ENCODE results near the gene ZCWPW1.

ZCWPW1 gene

DNA sequence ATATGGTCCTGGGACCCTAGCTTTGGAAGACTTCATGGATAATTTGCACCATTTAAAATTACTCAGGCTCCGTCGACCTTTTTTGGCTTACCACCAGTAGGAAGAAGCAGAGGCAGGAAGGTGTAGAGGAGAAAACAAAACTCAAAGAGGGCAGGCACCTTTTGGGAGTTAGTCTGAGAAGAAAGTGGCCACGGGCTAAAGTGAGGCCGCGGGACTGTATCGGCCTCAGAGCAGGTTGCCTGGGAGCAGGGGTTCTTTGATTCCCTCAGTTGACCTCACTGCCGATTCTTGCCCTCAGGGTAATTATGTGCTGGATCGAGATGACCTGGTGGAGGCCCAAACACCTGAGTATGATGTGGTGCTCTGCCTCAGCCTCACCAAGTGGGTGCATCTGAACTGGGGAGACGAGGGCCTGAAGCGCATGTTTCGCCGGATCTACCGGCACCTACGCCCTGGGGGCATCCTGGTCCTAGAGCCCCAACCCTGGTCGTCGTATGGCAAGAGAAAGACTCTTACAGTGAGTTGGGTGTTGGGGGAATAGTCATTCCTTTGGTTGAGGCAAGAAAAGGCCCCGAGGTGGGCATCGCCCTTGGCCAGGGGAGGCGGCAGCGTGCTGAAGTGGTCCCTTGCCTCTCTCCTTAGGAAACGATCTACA, 4.2 kb upstream of the ZCWPW1 start:
- no peak for DNase-seq (ENCODE audit: low read depth in 2 of 2)

DNA sequence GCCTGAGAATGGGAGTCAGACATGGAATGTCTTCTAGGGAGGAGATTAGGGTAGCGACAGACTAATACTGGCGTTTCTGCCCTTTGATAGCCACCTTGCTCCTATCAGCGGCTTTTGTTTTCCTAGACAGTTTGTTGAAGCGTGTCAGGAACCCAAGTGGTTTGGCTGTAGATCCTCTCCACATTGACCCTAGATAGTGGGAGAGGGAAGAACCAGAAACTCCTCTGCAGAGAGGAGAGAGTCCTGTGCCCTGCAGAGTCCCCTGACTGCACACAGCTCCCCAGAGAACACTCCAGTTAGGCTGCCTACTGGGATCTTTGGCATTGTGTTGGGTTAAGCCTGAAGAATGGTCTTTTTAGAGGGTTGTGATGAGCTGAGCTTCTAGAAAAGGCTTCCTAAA, 3.5 kb upstream of the ZCWPW1 start:
- DNase-seq (ENCODE audit: low read depth in 2 of 2): no peak

DNA sequence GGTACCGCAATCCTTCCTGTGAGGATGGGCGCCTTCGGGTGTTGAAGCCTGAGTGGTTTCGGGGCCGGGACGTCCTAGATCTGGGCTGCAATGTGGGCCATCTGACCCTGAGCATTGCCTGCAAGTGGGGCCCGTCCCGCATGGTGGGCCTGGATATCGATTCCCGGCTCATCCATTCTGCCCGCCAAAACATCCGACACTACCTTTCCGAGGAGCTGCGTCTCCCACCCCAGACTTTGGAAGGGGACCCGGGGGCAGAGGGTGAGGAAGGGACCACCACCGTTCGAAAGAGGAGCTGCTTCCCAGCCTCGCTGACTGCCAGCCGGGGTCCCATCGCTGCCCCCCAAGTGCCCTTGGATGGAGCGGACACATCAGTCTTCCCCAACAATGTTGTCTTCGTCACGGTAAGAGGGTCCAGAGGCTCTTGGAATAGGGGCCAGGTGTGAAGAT, 2.8 kb upstream of the ZCWPW1 start:
- DNase-seq (ENCODE audit: low read depth in 2 of 2): no peak

DNA sequence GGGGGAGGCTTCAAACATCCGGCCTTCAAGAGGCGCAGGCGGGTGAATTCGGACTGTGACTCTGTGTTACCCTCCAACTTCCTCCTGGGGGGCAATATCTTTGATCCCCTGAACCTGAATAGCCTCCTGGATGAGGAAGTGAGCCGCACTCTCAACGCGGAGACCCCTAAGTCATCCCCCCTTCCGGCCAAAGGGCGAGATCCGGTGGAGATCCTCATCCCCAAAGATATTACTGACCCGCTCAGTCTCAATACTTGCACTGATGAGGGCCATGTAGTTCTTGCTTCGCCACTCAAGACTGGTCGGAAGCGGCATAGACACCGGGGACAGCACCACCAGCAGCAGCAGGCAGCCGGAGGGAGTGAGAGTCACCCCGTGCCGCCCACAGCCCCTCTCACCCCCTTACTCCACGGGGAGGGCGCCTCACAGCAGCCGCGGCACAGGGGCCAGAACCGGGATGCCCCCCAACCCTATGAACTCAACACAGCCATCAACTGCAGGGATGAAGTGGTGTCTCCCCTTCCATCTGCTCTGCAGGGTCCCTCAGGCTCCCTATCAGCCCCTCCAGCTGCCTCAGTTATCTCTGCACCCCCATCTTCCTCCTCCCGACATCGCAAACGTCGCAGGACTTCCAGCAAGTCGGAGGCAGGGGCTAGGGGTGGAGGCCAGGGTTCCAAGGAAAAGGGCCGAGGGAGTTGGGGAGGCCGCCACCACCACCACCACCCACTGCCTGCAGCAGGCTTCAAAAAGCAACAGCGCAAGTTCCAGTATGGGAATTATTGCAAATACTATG, 2.2 kb upstream of the ZCWPW1 start:
- DNase-seq (ENCODE audit: low read depth in 2 of 2): peak in 1 of 2 donors; percentile 35

DNA sequence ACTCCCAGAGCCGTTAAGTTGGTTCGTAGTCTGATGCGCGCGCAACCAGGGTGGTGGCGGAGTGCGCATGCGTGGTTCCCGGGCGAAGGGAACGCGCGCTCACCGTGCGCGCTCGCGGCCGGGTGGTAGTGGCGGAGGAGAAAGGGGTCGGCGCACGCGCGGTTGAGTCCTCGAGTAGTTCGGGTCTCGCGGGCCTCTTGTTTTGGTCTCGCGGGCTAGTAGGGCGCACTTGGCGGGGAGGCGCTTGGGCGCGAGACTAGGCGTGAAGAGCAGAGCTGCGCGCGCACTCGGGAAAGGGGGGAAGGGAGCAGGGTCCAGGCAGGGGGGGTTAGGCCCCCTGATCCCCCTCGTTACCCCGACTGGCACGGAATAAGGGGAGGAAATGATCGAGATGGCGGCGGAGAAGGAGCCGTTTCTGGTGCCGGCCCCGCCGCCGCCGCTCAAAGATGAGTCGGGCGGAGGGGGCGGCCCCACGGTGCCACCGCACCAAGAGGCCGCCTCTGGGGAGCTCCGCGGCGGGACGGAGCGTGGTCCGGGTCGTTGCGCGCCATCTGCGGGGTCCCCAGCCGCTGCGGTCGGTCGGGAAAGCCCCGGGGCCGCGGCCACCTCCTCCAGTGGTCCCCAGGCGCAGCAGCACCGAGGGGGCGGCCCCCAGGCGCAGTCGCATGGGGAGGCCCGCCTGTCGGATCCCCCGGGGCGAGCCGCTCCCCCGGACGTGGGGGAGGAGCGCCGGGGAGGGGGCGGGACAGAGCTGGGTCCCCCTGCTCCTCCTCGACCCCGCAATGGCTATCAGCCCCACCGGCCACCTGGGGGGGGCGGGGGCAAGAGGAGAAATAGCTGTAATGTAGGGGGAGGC, 1.4 kb upstream of the ZCWPW1 start, which contains the start of gene MEPCE:
MEPCE (plus strand) TSS at position 195 of the 856 bp plus-strand sequence; CDS start at position 383, 188 bp downstream.
- DNase-seq (ENCODE audit: low read depth in 2 of 2): peak; percentile 97 to 98

DNA sequence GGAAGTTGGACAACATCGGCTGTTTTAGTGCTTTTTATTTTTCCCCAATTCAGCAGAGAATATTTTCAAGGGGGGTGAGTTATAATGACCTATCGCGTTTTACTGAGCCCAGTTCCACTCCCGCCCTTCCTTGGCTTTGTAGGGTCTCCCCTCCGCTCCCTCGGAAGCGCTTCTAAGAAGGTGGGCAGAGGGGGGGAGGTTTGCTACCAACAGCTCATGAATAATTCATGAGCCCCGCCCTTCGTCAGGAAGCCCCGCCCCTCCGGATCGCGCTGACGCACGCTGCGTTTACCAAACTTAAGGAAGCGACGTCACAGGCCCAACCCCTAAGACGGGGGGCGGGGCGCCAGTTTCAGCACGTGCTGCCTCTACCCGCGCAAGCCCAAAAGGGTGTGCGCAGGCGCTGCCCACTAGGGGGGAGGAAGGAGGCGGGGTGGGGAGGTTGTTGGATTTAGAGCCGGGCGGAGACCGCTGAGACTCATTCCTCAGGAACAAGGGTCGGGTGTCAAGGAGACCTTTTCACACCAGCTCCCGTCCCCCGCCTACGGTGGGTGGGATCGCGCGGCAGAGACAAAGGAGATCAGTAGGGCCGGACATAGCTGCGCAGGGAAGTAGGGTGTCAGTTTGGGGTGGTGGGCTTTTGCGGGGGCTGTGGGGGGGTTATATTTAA, 599 bp upstream of the ZCWPW1 start:
- DNase-seq (ENCODE audit: low read depth in 2 of 2): peak; percentile 100

DNA sequence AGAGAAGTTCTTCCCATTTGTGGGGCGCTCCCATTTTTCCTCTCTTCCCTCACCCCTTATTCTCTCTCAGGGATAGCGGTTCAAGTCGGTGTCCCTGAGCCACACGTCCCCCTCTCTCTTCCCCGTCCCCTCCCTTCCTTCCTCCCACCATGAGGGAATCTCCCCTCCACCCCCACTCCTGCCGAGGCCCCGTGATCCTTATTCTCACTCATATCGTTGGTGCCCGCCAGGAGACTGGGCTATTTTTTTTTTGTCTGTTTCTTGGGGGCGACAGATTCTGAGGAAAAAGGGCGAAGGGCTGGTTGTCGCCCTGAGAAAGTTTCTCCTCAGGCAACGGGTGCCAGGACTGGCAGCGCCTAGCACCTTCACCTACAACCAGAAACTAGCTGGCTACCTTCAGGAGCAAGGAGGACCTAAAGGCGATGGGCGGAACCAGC, 723 bp downstream of the ZCWPW1 start:
- DNase-seq (ENCODE audit: low read depth in 2 of 2): no peak

DNA sequence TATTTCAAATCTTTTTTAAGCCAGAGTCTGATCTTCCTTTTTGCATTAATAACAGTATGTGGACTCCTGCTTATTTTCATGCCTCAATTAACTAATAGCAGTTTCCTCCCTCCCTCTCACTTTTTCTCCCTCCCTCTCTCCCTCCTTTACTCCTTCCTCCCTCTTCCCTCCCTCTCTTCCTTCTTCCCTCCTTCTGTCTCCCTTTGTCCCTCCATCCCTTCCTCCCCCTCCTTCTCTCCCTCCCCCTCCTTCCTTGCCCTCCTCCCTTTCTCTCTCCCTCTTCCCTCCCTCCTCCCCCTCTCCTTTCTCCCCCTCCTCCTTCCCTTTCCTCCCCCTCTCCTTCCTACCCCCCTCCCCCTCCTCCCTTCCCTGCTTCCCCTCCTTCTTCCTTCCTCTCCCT, 2.0 kb downstream of the ZCWPW1 start:
- DNase-seq (ENCODE audit: low read depth in 2 of 2): no peak

DNA sequence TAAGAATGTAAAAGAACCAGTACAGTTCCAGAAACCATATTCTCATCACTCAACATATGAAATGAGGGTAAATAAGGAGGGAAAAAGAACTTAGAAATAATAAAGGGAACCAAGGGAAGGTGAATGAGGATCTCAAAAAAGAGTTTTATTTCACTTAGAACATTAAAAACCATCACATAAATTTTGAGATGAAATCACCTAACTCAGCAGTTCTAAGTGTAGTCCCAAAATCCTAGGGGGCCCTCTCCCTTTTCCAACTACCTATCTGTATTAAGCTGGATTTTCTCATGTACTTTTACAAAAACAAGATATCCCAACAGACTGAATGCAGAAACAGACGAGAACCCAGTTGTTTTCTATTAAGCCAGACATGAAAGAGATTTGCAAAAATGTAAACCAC, 3.2 kb downstream of the ZCWPW1 start:
- no peak for DNase-seq (ENCODE audit: low read depth in 2 of 2)

DNA sequence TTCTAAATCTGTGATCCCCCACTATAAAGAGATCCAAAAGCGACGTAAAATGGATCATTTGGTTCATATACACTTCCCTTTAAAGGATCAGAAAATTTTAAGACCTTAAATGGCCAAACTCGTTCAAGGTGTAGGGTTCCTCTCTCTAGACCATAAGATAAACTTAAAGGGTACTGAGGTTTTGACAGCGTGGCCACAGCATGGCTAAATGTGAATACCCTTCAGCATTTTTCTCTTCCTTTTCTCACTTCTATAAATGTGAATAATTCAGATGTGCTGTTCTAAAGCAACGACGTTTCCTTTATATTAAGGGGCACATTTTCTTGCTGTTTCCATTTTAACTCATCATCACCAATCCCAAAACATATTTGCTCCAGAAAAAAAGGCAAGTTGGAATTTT, 5.2 kb downstream of the ZCWPW1 start:
- no peak for DNase-seq (ENCODE audit: low read depth in 2 of 2)

DNA sequence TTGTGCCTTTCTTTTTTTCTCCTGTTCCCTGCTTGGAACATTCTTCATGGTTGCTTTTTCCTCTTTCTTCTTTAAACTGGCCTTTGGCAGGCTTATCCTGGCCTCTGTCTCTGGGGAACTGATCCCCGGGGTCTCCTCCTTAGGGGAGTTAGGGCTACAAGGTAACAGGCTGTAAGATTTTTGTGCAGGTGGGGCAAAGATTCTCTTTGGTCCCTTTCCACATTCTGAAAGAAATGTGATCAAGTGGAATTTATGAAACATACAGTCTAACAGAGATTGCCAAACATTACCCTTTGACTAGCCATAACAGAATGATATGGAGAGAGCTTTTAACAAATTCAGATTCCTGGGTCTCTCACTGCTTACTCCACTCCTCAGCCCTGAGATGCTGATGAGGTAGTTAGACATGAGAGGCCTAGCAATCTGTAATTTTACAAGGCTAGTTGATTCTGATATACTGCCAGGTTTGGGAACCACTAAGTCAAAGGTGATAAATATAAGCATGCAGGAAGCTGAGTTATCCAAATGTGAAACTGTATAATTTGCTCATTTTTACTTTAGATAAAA, 8.8 kb downstream of the ZCWPW1 start:
- no peak for DNase-seq (ENCODE audit: low read depth in 2 of 2)

DNA sequence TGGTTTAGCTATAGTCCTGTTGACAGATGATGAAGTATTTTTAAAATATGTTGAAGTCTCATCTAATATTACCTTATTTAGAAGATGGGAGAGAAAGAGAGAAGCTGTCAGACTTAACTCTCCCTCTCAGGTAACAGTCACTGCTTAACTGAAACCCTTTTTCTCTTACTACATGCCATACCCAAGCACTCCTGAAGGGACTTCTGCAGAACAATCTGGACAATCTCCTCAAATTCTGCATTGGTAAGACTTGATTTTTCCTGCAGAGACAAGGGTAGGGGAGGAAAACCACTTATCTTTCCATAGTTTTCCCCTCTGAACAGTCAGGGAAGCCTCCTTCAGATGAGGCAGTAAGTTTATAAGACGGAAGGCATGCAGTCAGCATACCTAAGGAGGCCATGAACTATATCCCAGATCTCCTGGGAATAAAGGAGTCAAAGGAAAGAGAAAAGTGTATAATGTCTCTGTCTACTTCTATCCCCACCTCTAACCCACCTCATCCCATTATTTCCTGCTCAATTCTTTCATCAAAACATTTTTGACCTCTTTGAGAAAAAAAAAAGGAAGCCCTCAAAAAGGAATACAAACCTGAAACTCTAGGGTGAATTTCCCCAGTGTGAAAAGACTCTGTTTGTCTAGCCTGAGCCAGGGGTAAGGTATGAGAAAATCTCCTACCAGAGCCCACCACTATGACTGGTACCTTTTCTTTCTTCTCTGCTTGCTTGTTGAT, 9.4 kb downstream of the ZCWPW1 start:
- DNase-seq (ENCODE audit: low read depth in 2 of 2): no peak

DNA sequence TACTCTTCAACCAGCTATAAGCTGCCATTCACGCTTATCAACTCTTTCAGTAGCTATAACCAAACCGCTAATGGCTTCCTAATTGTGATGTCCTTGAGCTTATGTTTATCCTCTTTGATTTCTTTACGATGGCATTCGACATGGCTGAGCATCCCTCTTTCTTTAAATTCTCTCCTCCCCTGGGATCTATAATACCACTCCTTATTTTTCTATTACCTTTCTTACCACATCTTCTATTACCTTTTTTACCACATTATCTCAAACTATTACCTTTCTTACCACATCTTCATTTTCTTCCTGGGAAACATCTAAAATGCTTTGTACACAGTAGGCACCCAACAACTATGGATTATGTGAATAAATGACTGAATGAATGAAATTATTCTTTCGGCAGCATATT, 13.1 kb downstream of the ZCWPW1 start:
- no peak for DNase-seq (ENCODE audit: low read depth in 2 of 2)

DNA sequence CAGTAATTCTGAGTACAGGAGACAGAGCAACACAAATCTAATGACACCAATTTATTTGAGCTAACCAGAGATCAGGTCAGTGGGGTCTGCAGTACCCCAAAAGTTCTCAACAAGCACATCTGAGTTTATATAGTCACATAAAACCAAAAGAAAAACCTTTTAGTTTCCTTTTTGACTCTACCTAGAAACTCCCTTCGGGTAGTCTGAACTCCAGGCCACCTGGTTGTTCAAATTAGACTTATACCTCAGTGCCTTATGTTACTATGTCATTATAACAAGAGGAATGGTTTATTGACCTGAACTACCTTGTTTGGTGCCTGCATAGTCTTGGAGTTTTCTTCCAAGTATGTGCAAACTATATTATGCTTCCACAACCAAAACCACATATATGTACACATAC, 14.6 kb downstream of the ZCWPW1 start:
- DNase-seq (ENCODE audit: low read depth in 2 of 2): no peak

DNA sequence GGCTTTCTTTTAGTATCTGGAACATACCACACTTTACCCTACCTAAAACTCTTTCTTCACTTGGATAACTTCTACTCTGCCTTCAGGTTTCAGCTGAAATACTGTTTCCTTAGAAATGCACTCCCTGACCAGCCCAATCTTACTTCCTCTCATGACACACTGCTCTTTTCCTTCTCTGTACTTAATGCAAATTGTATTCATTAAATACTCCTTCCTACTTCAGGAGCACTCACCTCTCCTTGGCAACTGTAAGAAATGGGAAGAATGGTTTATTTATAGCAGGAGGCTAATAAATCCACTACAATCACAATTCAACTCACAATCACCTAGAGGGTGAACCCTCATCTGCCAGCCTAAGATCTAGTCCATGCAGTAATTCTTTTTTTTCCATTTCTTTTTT, 15.2 kb downstream of the ZCWPW1 start:
- DNase-seq (ENCODE audit: low read depth in 2 of 2): no peak

DNA sequence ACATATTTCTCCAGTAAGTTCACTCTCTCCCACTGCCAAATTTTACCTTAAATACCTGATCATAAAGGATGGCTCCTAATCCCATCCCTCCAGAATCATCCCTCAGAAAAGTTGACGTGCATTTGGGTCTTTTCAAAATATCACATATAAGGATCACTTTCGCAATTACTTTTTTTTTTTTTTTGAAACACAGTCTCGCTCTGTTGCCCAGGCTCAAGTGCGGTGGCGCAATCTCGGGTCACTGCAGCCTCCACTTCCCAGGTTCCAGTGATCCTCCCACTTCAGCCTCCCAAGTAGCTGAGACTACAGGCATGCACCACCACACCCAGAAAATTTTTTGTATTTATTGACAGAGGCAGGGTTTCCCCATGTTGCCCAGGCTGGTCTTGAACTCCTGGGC, 17.4 kb downstream of the ZCWPW1 start:
- no peak for DNase-seq (ENCODE audit: low read depth in 2 of 2)

DNA sequence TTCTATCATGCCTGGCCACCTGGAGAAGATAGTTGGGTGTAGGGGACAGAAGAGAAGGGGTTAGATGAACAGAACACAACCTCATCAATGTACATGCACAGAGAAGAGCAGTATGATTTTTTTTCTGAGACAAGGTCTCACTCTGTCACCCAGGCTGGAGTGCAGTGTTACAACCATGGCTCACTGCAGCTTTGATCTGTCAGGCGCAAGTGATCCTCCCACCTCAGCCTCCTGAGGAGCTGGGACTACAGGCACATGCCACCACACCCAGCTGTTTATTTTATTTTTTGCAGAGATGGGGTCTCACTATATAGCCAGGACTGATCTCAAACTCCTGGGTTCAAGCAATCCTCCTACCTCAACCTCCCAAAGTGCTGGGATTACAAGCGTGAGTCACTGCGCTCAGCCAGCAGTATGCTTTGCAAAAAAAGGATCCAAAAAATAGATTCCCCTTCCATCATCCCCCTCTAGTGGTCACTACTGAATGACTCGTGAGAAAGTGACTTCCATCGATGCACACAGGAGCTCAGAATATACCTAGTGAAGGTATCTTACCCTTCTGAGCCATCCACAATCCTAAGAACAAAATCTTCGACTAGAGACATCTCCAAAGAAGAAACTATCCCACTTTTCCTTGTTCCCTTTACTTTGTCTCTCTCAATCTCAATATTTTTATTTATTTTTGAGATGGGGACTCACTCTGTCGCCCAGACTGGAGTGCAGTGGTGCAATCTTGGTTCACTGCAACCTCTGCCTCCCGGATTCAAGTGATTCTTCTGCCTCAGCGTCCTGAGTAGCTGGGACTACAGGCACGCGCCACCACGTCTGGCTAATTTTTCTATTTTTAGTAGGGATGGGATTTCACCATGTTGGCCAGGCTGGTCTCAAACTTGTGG, 21.0 kb downstream of the ZCWPW1 start:
- DNase-seq (ENCODE audit: low read depth in 2 of 2): peak in 1 of 2 donors; percentile 41

DNA sequence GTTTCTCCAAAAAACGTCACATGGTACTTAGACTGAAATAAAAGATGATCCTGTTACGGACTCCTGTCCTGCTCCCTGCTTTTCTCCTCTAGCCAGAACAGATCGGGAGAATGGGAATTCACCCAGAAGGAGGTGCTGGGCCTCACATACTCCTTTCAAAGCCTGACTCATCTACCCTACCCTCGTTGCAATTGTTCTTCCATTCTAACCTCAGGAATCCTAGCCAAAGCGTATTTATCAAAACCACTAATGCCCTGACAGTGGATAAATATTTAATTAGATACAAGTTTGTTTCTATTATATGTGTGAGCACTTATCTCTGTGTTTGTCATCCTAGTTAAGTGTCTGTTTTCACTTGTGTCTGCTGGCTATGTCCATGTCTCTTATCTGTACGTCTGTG, 21.7 kb downstream of the ZCWPW1 start:
- DNase-seq (ENCODE audit: low read depth in 2 of 2): no peak

DNA sequence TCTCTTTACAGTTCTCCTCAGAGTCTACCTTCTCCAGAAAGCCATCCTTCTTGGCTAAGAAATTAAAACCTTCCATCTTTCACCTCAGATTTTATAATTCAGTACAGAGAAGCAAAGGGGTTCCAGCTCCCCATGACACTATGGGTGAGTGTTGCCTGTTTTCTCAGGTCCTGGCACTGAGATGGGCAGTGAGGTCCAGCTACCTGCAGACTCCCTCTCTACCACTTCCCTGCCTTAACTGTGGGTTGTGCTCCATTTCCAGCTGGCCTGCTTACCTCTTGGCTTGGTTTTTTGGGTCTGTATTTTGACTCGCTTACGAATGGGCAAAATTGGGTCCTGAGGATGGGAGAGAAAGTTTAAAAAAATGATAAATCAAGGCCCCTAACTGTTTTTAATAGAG, 26.3 kb downstream of the ZCWPW1 start:
- DNase-seq (ENCODE audit: low read depth in 2 of 2): no peak

DNA sequence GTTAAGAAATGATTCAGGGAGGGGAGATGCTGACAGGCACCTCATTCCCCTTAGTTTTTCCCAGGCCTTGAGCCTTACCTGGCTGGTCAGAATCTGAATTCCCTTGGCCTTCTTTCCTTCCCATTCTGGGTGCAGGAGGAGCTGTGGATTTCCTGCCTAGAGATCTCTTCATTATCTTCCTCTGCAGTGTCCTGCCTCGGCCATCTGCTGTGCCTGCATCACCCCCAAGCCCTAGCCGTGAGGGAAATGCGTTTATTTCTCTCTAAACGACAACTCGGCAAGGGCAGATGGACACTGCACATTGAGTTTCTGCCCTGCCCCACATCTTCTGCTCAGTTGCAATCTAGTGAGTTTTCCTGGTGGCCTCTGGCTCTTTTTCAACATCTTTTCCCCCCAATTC, 26.7 kb downstream of the ZCWPW1 start:
- no peak for DNase-seq (ENCODE audit: low read depth in 2 of 2)

All from stimulated activated CD4-positive, alpha-beta T cell treated with anti-CD3 and anti-CD28 coated beads, Interleukin-1b, Interleukin-23, amount 100 ng/mL, for 4 hours (primary cell).